HG03108 (cell line): ENCODE results near the gene ATP6V1F.

Experiments used
- ATAC-seq: cut with Tn5 transposase; IDR thresholded peaks from one replicate; pipeline ENCODE4 v1.9.1; 2021; ENCODE audit warnings: moderate library complexity; ENCODE audit not compliant: unreplicated experiment

Gene ATP6V1F

DNA sequence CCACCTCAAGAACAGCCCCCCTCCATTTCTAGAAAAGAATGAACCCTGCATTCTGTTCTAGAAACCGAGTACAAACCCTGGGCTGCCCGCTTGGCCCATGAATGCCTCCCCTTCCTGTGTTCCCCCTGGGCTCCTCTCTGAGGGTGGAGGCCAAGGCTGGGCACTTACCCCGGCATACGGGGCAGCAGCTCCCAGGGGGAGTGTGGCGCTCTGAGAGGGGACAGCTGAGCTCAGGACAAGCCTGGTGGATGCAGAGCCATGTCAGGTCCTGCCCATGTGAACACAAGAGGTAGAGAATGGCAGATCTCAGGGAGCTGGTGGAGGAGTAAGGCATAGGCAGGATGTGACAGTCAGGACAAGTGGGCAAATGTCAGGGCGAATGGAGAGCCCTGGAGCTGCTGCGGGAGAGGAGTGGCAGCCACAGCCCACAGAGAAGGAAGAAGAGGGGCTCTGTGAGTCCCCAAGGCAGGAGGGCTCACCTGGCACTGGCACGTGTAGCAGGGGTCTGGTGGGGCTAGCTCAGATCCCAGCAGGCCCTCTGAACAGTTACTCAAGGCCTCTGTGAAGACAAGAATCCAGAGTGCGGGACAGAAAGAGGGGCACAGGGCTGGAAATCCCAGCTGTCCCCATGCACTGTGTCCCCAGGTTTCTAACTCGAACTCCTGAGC lies 18.9 kb downstream of the ATP6V1F start:
- no peak for ATAC-seq

DNA sequence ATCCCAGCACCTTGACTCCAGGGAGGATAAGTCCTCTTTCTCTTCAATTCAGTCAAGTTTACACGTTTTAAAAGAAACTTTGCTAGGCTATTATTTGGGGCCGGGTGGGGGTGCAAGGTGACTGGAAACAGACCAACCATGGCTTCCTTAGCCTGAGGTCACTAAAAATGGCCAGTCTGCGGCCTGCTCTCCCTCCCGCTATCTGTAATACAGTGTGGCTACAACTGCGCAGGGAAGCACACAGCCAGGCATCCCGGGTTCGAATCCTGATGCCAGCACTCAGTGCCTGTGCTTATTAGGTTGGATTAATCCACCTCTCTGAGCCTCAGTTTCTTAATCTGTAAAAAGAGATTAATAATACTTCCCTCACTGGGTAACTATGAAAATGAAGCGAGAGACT lies 19.5 kb downstream of the ATP6V1F start:
- no peak for ATAC-seq

DNA sequence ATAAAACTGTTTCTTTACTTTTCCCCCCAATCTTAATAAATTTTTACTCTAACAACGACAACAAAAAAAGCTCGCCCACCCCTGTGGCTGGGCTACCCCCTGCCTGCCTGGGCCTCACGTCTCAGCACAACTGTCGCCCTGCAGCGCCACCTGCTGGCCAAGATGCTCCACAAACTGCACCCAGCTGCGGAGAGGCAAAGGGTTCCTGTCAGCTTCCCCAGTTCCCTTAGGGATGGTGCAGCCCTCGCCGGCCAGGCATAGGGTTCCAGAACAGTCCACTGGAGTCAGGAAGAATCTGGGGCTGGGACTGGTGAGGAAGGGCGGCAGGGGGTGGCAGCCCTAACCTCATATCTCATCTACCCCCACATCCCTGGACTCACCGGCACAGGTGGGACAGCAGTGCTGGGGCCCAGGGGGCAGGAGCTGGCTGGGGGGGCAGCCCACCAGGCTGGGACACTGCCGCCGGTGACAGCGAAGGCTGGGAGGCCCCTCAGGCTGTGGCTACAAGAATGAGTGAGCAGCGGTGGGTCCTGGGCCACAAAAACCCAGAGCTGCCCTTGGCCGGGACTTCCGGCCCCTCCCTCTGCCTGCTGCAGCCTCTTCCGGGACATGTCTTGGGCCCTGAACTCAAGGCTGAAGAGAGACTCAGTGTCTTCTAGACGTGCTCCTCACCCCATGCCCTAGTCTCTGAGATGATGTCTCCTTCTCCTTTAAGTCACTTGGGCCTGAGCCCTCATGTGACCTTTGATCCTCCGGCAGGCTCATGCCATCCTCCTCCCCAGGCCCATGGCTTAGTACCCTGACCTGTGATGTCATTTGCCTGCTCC lies 21.2 kb downstream of the ATP6V1F start:
- ATAC-seq = peak; percentile 71

DNA sequence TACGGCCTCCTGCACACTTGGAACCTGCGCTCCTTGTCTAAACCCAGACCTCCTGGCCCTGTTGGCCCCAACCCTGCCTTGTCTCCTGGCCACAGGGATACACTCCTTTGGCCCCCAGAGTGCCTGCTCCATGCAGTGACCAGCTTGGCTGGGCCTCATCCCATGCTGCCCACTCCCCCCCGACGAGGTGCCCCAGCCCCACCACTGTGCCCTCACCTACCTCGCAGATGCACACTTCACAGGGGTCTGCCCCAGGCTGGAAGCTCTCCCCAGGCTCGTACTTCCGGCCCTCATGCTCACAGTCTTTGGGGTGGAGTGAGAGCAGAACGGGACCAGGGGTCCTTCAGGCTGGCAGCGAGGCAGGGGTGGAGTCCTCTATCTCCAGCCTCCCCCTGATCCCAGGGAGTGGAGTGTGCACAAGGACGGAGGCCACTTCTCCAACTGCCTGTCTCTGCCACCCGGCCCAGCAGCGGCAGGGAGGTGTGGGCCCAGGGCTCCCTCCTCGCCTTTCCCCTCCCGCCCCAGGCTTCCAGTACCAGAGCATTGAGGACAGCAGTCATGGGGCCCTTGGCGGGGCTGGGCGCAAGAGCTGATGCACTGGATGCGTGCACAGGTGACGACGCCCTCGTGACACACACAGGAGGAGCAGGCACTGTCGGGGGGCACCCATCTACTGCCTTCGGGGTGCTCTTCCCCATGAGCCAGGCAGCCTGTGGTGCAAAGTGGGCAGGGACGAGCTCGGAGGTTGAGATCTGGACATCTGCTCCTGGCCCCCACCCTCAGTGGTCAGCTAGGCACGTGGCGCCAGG lies 22.1 kb downstream of the ATP6V1F start:
- ATAC-seq = no peak

DNA sequence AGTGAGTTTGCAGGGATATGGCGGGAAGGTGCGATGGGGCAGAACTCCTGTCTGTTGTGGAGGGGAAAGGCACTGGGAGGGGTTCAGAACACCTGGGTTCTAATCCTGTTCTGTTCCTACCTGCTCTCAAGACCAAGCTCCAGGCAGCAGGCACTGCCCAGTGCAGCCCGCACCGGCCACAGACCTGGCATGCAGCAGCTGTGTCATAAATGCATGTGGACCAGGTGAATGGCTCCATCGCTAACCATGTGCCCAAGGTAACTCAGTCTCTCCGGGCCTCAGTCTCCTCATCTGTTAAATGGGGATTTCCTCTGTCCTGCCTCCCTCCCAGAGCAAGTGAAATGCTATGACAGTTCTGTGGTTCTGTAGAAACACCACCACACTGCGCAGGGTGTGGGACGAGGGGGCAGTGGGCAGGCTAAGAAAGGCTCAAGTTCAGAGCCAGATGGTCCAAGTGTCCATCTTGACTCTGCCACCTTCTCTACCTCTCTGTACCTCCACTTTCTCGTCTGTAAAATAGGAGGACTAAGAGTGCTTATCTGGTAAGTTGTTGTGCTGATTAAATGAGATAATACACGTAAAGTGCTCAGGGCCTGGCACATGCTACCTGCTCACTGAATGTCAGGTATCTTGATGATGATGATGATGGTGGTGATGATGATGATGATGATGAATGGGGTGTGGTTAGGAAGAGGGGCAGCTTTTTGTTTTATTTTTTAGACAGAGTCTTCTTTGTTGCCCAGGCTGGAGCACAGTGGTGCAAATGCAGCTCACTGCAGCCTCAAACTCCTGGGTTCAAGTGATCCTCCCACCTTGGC lies 22.9 kb downstream of the ATP6V1F start:
- ATAC-seq = no peak

DNA sequence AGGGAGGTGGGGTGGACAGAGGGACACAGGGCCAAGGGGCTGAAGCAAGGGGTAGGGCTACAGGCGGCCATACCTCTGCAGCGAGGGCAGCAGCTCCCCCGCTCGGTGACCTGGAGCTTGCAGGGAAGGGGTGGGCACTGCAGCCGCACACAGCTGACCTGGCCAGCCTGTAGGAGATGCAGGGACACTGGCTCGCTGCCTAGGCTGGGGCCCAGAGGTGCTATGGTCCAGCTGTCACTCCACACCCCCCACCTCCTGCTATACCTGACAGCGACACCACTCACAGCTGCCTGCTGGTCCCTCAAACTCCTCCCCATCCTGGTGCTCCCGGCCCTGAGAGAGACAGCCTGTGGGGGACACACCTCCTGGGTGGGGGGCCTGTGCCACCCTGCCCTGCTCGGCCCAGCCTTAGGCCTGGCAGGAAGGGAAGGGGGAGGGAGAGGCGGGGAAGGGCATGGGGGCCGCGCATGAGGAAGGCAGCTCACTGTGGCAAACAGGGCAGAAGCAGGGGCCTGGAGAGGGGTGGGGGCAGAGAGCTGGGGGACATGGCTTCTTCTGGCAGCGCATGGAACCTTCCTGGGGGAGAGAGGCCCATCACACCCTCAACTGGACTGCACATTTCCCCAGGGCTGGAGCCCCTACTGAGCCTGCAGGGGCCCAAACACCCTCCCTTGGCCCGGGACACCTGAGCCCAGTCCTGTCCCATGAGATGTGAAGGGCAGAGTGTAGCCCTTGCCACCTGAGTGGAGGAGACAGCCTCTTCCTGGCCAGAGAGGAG lies 23.9 kb downstream of the ATP6V1F start:
- ATAC-seq = no peak

DNA sequence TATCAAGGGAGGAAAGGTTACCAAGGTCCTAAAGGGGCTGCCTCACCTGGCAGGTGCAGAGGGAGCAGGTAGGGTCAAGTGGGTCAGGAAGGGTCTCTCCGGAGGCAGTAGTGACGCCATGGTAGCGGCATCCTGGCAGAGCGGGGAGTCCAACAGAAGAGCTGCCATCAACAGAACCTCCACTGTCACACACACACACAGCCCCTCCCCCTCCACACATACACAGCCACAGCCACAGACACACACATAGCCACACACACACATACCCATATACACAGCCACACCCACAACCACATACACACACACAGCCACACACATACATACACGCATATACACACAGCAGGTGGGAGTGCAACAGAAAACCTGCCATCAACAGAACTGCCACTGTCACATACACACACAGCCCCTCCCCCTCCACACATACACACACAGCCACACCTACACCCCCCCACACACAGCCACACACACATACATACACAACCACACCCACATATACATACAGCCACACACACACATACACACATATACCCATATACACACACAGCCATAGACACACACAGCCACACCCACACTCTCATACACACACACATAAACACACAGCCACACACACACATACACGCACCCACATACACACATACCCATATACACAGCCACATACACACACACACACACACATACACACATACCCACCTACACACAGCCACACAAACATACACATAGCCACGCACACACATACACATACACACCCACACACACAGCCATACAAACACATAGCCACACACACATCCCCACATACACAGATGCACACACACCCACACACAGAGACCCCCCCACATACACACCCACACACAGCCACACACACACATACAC lies 24.7 kb downstream of the ATP6V1F start:
- ATAC-seq = no peak

DNA sequence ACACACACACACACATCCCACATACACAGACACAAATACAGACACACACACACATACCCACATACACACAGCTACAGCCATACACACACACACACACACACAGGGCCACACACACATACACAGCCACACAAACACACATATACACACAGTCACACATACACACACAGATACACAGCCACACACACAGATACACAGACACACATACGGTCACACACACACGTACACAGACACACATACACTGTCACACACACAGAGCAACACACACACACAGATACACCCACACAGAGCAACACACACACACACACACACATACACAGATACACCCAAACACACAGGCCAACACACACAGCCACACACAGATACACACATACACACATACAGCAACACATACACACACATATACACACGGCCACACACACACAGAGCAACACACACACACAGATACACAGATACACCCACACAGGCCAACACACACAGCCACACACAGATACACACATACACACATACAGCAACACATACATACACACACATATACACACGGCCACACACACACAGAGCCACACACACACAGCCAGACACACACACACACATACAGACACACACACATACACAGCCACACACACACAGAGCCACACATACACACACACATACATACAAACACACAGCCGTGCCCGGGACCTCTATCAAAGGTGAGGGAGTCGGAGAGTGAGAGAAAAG lies 25.5 kb downstream of the ATP6V1F start:
- no peak for ATAC-seq

DNA sequence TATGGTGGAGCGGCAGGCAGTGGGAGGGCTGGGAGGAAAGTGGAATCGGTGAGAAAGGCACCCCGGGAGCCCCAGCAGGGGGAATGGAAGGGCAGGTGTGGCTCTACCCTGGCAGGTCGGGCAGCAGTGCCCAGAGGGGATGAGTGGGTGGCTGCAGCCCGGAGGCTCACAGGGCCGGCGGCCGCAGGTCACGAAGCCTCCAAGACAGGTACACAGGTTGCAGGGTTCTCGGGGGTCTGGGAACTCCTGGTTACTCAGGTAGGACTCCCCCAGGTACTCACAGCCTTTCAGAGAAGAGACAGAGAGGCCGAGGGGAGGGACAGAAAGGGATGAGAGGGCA lies 26.1 kb downstream of the ATP6V1F start:
- no peak for ATAC-seq

DNA sequence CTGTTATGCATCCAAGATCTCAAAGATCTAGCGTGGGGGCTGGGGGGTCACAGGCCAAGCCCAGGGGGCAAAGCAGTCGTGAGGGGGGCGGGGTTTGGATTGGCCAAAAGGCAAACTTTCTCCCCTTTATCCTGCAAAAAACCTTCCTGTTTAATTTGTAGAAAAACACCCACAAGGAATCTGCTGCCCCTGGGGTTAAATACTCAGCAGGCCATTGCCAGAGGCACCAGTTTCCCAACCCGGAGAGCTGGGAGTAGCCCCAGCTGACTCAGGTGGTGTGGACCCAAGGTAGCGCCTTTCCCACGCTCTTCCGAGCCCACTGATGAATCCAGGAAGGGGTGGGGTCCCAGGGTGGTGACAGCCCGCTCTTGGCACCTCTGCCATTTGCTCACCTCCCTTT lies 26.5 kb downstream of the ATP6V1F start:
- ATAC-seq = no peak

DNA sequence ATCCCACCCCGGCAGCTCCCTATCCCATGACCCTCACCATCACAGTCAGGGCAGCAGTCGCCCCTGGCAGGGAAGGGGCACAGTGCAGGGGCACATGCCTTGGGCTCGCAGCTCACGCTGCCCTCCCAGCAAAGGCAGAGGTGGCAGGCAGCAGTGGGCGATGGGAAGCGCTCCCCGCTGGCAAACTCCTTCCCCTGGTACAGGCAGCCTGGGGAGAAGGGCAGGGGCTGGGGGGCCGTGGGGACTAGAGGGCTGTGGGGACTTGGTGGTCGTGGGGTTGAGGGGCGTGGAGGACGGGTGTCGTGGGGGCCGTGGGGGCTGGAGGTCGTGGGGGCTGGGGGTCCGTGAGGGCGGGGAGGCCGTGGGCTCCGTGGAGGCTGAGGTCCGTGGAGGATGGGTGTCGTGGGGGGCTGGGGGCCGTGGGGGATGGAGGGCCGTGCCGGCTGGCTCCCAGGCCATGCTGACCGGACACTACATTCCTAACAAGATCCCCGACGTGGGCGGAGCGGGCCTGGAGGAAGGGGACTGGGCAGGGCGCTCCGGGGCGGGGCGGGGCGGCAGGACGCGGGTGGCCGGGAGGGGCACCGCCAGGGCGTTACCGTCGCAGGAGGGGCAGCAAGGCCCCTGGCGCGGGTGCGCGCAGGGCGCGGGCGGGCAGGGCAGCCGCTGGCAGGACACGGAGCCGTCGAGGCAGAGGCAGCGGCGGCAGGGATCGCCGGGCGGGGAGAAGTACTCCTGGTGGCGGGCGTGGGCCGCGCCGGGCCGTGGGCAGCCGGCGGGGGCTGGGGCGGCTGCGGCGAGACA lies 27.9 kb downstream of the ATP6V1F start:
- no peak for ATAC-seq

DNA sequence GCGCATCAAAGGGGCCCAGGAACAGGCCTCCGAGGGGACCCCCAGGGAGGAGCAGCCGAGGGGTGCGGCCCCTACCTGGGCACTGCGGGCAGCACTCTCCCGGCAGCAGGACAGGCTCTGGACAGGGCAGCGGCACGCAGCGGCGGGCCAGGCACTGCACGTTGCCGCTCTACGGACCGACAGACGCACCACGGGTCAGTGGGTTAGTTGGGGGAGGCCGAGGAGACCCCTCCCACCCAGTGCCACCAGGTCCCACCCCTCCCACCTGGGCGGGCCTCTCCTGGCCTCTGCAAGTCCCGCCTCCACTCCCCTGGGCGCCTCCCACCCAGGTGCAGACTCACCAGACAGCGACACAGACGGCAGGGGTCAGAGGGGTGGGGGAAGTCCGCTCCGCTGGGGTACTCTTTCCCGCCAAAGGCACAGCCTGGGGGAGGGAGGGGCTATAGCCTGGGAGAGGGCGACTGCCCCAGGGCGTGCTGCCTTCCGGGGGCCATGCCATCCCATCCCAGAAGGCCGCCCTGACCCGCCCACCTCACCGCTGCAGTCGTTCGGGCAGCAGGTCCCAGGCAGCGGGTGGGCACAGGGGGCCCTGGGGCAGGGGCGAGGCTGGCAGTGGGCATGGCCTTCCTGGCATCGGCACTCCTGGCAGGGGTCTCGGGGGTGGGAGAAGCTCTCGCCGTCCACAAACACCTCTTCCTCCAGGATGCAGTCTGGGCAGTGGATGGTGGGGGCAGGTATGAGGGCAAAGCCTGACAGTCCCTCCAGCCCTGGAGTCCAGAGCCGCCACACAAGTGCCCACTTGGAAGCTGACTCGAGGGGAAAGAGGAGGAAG lies 28.7 kb downstream of the ATP6V1F start:
- no peak for ATAC-seq

DNA sequence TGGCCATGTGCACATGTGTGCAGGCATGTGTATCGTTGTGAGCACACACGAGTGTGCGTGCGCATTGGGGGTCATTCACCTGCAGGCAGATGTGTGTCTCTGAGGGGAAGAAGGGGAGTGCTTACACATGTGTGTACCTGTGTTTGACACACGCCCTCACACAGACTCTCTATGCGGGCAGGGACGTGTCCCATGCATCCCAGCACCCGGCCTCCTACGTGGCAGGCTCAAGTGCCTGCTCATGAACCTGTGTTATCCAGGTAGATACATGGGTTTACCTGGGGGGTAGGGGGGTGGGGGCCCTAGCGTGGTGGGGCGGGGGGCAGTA lies 29.2 kb downstream of the ATP6V1F start:
- ATAC-seq = no peak

DNA sequence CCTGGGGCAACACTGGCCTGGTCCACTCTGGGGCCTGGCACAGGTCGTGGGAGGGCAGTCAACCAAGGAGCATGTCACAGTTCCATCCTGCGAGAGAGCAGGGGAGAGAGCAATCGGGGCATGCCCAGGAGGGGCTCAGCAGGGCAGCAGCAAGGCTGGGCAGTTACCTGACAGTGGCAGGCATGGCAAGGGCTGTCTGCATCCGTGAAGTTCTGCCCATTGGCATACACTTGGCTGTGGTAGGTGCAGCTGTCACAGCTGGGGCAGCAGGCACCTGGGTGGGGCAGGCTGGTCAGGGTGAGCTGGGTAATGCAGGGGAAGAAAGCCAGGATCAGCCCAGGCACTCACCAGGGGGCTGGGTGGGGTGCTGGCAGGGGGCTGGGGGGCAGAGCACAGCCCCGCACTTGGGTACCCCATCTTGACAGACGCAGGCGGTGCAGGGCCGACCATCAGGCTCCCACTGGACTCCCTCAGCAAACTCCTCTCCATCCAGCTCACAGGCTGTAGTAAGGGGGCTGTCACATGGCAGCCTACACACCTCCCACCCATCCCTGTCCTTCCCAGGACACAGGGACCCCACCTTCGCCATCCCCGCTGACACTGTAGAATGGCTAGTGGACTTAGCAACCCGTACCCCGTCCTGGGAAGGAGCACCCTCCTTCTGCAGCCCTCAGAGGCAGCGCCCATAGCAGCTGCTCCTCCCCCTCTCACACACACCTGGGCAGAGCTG lies 30.0 kb downstream of the ATP6V1F start:
- ATAC-seq = no peak

DNA sequence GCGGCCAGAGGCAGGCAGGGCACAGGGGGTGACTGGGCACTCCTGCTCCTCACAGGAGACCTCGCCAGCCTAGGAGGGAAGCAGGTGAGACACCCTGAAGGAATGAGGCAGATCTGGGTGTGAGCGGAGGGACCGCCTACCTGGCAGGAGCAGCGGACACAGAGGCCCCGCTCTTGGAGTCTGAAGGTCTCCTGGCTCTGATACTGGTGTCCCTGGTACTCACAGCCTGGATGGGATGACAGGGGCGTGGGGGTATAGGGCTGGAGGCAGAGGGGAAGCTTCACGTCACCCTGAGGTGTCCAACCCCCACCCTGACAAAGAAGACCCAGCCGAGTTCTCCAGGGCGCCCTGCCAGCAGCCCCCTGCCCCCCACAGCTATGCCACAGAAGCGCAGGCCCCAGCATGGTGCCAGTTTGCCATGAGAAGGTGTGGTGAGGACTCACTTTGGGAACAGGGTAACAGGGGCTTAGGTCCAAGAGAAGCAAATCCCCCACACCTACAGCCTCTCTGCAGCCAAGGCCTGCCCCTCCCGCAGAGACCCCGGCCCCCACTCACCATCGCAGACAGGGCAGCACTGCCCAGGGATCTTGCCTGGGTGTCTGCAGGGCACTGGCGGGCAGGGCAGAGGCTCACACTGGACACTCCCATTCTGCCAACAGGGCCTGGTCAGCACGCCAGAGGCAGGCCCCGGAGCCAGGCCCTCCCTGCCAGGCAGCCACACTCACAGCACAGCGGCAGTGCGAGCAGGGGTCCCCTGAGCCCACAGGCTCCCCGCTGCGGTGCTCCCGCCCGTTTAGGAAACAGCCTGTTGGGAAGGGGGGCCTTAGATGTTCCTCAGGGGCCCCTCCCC lies 30.8 kb downstream of the ATP6V1F start:
- ATAC-seq = no peak

DNA sequence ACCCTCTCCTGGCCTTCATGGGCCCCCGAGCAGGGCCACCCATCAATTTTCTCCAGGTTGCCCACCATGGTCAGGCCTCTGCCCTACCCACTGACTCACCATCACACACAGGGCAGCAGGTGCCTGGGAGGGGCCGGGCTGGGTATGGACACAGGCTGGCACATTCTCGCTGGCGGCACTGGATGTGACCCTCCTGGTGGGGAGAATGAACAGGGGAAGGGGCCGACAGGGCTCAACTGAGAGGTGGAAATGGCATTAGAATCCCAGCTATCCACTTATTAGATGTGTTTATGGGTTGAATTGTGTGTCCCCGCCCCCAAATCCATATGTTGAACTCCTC lies 31.4 kb downstream of the ATP6V1F start:
- ATAC-seq = no peak
